A673 (cell line): ENCODE data around the gene SDE2.

Experiments
- CTCF ChIP-seq: fragments of 300-800, 200-600 bp; sonication (generic); conservative IDR thresholded peaks from 2 replicates; pipeline ENCODE4 v1.5.1; 2017; ENCODE audit warnings: low read depth, mild to moderate bottlenecking, antibody characterized with exemption, low read length, moderate library complexity, mixed read lengths
- EZH2 ChIP-seq: fragments of 200-600 bp; sonication (generic); IDR thresholded peaks from 2 replicates; pipeline ENCODE4 v1.6.1; 2017; ENCODE audit warnings: borderline replicate concordance, low read depth, mild to moderate bottlenecking, mixed read lengths, antibody characterized with exemption, low read length; ENCODE audit not compliant: poor library complexity, severe bottlenecking

- TF ChIP-seq CTCF, result no peak
- no peak for TF ChIP-seq EZH2
Observed at GRCh38 chr1:226001088-226001487, 1.9 kb upstream of the SDE2 start.
